Endothelial cell of umbilical vein (primary cell): Measurements from ENCODE around the gene POLA1.

ENCODE experiments used
- EZH2 ChIP-seq: IDR thresholded peaks from 2 replicates; pipeline ENCODE4 v1.6.1; 2012; ENCODE audit warnings: borderline replicate concordance, low read depth, mild to moderate bottlenecking, moderate library complexity, low read length, inconsistent platforms; ENCODE audit not compliant: severe bottlenecking
- GATA2 ChIP-seq: IDR thresholded peaks from 2 replicates; pipeline ENCODE4 v1.7.0; 2011; ENCODE audit warnings: low read depth, mild to moderate bottlenecking, moderate library complexity, mixed read lengths, low read length; ENCODE audit not compliant: insufficient read length, insufficient read depth
- JUN ChIP-seq: IDR thresholded peaks from 2 replicates; pipeline ENCODE4 v1.6.1; 2011; ENCODE audit warnings: borderline replicate concordance, low read depth; ENCODE audit not compliant: insufficient read length, insufficient read depth
- POLR2A ChIP-seq: IDR thresholded peaks from 2 replicates; pipeline ENCODE4 v1.6.1; 2012; ENCODE audit warnings: low read depth, mild to moderate bottlenecking, control low read depth, low read length
- POLR2AphosphoS5 ChIP-seq: IDR thresholded peaks from 2 replicates; pipeline ENCODE4 v1.6.1; 2012; ENCODE audit warnings: low read depth, mild to moderate bottlenecking, control low read depth, low read length, moderate library complexity; ENCODE audit not compliant: insufficient read depth
- TF ChIP-seq, protein P1 (sequence below), 2 donors: IDR thresholded peaks; 1 replicate in 1 of 2; 2 replicates in 1 of 2; pipeline ENCODE4 v1.5.1; 2011; ENCODE audit warnings: low read length in 2 of 2, mild to moderate bottlenecking in 2 of 2, moderate library complexity in 2 of 2, control low read depth in 1 of 2, inconsistent platforms in 1 of 2, low read depth in 1 of 2; ENCODE audit not compliant: insufficient read depth in 1 of 2; ENCODE audit errors: extremely low read depth in 1 of 2
- TF ChIP-seq, protein P2 (sequence below): IDR thresholded peaks from 2 replicates; pipeline ENCODE4 v1.6.1; 2011; ENCODE audit not compliant: insufficient read depth, insufficient read length

DNA sequence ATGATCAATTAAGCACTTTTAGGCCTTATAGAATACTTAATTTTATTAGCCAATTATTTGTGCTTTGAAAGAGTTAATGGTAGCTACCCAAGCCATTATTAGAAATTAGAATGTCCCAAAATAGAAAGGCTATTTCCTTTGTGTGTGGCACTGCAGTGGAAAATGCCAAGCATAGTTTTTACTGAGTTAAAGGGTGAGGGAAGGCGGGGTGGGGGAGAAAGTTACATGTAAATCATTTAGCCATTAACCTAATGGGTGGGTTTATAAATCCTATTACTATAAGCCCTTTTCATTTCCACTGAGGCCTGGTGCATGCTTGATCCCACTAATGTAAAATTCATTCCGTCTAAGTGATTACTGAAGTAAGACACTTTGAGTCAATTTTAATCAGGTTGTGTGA, 105.8 kb downstream of the POLA1 start:
- TF ChIP-seq, protein P1, sequence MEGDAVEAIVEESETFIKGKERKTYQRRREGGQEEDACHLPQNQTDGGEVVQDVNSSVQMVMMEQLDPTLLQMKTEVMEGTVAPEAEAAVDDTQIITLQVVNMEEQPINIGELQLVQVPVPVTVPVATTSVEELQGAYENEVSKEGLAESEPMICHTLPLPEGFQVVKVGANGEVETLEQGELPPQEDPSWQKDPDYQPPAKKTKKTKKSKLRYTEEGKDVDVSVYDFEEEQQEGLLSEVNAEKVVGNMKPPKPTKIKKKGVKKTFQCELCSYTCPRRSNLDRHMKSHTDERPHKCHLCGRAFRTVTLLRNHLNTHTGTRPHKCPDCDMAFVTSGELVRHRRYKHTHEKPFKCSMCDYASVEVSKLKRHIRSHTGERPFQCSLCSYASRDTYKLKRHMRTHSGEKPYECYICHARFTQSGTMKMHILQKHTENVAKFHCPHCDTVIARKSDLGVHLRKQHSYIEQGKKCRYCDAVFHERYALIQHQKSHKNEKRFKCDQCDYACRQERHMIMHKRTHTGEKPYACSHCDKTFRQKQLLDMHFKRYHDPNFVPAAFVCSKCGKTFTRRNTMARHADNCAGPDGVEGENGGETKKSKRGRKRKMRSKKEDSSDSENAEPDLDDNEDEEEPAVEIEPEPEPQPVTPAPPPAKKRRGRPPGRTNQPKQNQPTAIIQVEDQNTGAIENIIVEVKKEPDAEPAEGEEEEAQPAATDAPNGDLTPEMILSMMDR (IDR thresholded peaks at IDR 0.05; ENCODE audit: extremely low read depth in 1 of 2, insufficient read depth in 1 of 2, low read depth in 1 of 2, low read length in 2 of 2): no peak
- TF ChIP-seq GATA2: no peak
- no peak for TF ChIP-seq POLR2AphosphoS5
- TF ChIP-seq POLR2A: no peak
- TF ChIP-seq, protein P2, sequence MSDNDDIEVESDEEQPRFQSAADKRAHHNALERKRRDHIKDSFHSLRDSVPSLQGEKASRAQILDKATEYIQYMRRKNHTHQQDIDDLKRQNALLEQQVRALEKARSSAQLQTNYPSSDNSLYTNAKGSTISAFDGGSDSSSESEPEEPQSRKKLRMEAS: no peak
- TF ChIP-seq EZH2: no peak
- TF ChIP-seq JUN: no peak
